Activated T-helper 1 cell treated with anti-CD3 and anti-CD28 coated beads, Interleukin-12 subunit alpha, Interleukin-12 subunit beta, Interleukin-2, Interleukin-4 antibody, amounts not matched to agents 30 ng/mL and 10 ng/mL and 1 ng/mL, durations not matched to agents 14 hours and 24 hours and 36 hours (primary cell): ENCODE measurements around the gene TEP1. TPM values are rescaled to one million over a fixed set of nuclear protein-coding genes. Genes with fewer than 3 reads are reported as not detected.
A peak's percentile ranks its signal among the peaks of the same experiment; 100 is the strongest.
"Not testable (repeated sequence)": the region's sequence is repeated elsewhere in the genome, so short reads cannot be mapped to it uniquely, and the experiment has no call there.

Source experiments
- DNase-seq: peaks from one replicate; pipeline ENCODE4 v3.0.0; 2021; ENCODE audit warnings: low spot score
- H3K27ac Mint-ChIP-seq: one replicate; pipeline ENCODE4 v1.8.0; 2021; ENCODE audit warnings: mild to moderate bottlenecking, mixed read lengths
- H3K27me3 Mint-ChIP-seq: one replicate; pipeline ENCODE4 v1.8.0; 2022; ENCODE audit warnings: mild to moderate bottlenecking, moderate library complexity, mixed read lengths; ENCODE audit not compliant: insufficient read depth
- H3K36me3 Mint-ChIP-seq: one replicate; pipeline ENCODE4 v1.8.0; 2021; ENCODE audit warnings: low read depth, mixed read lengths
- H3K4me1 Mint-ChIP-seq: one replicate; pipeline ENCODE4 v1.8.0; 2021; ENCODE audit warnings: low read depth, mixed read lengths
- H3K4me3 Mint-ChIP-seq: one replicate; pipeline ENCODE4 v1.8.0; 2021; ENCODE audit warnings: mild to moderate bottlenecking, moderate library complexity, mixed read lengths
- H3K9me3 Mint-ChIP-seq: one replicate; pipeline ENCODE4 v1.8.0; 2021; ENCODE audit warnings: mixed read lengths
- intact Hi-C: fragments of 100-400 bp; cut with micrococcal nuclease; formaldehyde crosslinking; loops from one replicate; pipeline ENCODE4 v1.15.1; 2024
- total RNA-seq: library from RNA; stranded (reverse); gene quantifications from 2 replicates; pipeline ENCODE4 v1.2.3, GENCODE V29; 2022

TEP1 gene
- total RNA-seq, 1 donor from 2014 or later, result 41.9 TPM

DNA sequence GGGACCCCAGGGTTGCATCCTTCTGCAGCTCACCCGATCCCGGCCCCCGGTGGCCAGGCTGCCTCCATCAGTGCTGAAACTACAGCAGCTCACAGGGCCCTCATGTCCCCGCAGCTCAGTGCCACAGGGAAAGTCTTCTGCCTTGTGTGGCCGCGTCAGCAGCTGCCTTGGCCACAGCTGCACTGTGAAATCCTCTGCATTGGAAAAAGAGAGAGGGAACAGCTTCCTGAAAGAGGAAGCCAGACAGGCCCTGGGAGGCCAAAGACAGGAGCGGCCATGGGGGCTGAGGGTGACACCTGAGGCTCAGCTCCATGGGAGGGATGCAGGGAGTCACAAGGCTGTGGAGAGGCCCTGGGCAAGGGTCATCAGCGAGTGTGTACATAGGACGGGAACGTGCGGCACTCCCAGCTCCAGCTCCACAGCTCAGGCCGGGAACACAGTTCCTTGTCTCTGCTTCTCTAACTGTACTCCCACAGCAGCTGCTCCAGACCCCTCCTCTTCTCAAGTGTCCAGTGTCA is 37.2 kb downstream of the TEP1 start:
- Mint-ChIP-seq H3K4me3 (no peak overlapping the region), H3K27me3 (no peaks in the 10 kb centered on the region), H3K4me1 (no peaks in the 10 kb centered on the region), H3K27ac (no peak overlapping the region), H3K9me3 (no peaks in the 10 kb centered on the region), H3K36me3 (peaks cover 60% of the 10 kb centered on the region)
- no peak for DNase-seq
- intact Hi-C loops, result no loop called here

DNA sequence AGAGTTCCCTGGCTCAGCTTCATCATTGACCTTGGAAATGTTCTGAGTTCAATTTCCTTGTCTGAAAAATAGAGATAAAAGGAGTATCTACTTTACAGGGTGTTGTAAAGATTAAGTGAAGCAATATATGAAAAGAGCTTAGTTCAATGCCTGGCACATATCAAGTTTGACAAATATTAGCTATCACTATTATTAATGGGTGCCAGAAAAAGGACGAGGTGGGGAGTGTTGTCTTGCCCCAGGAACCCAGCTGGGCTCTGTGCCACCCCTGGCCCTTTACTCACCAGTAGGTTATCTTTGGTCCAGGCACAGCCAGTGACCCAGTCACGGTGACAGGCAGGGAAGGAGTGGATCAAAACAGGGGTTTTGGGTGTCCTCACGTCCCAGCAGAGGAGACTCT is 37.8 kb downstream of the TEP1 start:
- intact Hi-C loops, result no loop called here
- Mint-ChIP-seq H3K27ac (peak overlapping the region; percentile 13), H3K4me1 (no peaks in the 10 kb centered on the region)

DNA sequence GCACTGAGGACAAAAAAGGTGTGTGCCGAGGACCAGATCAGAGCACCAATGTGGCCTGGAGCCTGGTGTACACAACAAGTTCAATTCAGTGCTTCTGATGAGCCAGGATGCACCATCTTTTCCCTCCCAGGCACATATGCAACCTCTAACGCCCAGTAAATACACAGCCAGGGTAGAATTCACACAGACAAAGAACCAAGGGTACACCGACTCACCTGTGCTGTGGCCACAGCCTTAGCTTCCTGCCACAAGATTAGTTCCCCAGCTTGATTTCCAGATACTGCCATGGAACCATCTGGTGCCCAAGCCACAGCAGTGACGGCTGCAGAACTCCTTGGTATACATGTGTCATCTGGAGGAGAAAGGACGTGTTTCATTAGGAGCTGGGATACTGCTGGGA is 40.5 kb downstream of the TEP1 start:
- Mint-ChIP-seq H3K4me3 (no peak overlapping the region), H3K36me3 (peaks cover 61% of the 10 kb centered on the region), H3K27ac (no peak overlapping the region), H3K27me3 (no peaks in the 10 kb centered on the region), H3K4me1 (peaks cover 3% of the 10 kb centered on the region), H3K9me3 (no peaks in the 10 kb centered on the region)
- intact Hi-C loops, result no loop called here
- DNase-seq, result no peak

More for the DNA sequence above, 37.8 kb downstream of the TEP1 start:
- Mint-ChIP-seq H3K4me3 (no peak overlapping the region), H3K36me3 (peaks cover 57% of the 10 kb centered on the region), H3K9me3 (no peaks in the 10 kb centered on the region), H3K27me3 (no peaks in the 10 kb centered on the region)
- DNase-seq, result no peak

DNA sequence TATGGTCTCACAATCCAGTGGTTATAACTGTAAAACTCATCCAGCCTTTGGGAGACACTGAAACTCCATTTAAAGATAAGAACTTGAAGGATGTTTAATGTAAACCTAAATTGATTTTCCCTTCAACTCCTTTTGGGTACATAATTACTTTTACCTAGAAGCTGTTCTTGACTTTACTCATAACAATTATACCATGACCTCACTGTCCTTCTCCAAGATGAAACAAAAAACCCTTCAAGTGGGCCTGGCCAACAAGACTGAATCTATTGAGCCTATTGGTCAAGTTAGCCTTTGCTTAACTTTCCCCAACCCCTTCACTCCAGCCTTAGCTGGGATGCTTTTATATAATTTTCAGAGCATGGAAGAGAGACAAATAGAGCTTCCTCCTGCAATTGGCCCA is 47.4 kb downstream of the TEP1 start:
- Mint-ChIP-seq H3K36me3 (peaks cover 42% of the 10 kb centered on the region), H3K4me1 (peaks cover 10% of the 10 kb centered on the region), H3K27me3 (no peaks in the 10 kb centered on the region), H3K4me3 (no peak overlapping the region), H3K9me3 (no peaks in the 10 kb centered on the region), H3K27ac (peak overlapping the region; percentile 15)
- intact Hi-C loops, result no loop called here
- no peak for DNase-seq

DNA sequence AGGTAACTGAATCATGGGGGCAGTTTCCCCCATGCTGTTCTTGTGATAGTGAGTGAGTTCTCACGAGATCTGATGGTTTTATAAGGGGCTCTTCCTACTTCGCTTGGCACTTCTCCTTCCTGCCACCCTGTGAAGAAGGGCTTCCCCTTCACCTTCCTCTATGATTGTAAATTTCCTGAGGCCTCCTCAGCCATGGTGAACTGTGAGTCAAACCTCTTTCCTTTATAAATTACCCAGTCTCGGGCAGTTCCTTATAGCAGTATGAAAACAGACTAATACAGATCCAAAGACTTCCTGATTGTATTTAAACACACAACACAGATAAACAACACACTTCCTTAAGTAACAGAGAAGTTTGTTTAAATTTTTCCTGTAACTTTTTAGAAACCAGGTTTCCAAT is 54.8 kb downstream of the TEP1 start:
- H3K4me3 Mint-ChIP-seq, H3K27me3 Mint-ChIP-seq, H3K4me1 Mint-ChIP-seq, intact Hi-C loops, H3K9me3 Mint-ChIP-seq, DNase-seq: not testable (repeated sequence)
- H3K27ac Mint-ChIP-seq, result peak overlapping the region; percentile 64
- H3K36me3 Mint-ChIP-seq, result peaks cover 50% of the 10 kb centered on the region

DNA sequence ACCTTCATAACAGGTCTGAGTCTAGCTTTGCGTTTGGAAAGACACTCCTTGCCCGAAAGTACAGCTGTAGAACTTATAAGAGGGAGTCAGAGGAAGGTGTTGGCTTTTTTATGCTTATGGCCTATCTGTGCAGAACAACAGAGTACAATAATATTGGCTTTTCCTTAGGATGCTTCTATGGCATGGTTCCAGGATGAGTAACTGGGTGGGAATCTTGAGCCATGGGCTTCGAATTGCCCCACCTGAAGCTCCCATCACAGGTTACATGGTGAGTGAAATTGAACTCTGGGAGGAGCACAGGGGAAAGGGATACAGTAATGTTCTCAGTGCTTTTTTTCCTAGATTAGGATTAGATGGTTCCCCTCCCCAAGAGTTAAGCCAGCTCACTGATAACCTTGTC is 56.9 kb downstream of the TEP1 start:
- no peak overlapping the region for H3K4me3 Mint-ChIP-seq
- intact Hi-C loops, result no loop called here
- H3K9me3 Mint-ChIP-seq, result no peaks in the 10 kb centered on the region
- no peak for DNase-seq
- no peak overlapping the region for H3K27ac Mint-ChIP-seq
- H3K36me3 Mint-ChIP-seq, result peaks cover 52% of the 10 kb centered on the region
- no peaks in the 10 kb centered on the region for H3K4me1 Mint-ChIP-seq
- no peaks in the 10 kb centered on the region for H3K27me3 Mint-ChIP-seq

DNA sequence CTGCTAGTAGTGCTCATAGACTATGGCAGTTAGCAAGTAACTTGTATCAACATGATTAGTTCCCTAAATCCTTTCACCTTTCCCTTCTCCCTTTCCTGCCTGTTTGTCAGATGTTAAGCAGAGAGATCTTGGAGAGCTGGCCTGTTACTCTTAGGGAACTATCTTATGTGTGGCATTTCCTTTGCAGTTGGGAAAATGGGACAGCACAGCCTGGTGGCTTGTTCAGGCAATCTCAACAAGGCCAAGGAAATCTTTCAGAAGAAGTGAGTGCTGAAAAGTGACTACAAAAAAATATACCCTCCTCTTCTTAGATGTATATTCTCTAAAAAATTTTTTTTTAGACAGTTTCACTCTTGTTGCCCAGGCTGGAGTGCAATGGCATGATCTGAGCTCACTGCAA is 62.4 kb downstream of the TEP1 start:
- H3K27me3 Mint-ChIP-seq, result no peaks in the 10 kb centered on the region
- H3K4me3 Mint-ChIP-seq, result no peak overlapping the region
- no peaks in the 10 kb centered on the region for H3K9me3 Mint-ChIP-seq
- H3K27ac Mint-ChIP-seq, result no peak overlapping the region
- peaks cover 37% of the 10 kb centered on the region for H3K36me3 Mint-ChIP-seq
- no peak for DNase-seq
- H3K4me1 Mint-ChIP-seq, result peaks cover 6% of the 10 kb centered on the region
- intact Hi-C loops, result no loop called here

DNA sequence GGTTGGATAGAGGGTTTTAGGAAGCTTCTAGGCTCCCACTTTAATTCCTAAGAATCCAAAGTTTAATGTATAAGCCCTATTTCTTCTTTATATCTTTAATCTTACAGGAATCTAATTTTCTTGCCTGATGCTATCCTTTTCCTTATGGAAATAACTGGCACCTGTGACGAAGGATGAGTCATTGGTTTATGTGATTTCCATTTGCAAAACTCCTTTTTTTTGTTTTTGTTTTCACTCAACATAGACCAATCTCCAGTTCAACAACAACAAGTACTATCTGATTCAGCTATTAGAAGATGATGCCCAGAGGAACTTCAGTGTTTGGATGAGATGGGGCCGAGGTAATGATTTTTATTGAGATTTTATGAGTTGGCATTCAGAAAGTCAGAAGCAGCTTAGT is 63.0 kb downstream of the TEP1 start:
- no peak overlapping the region for H3K4me3 Mint-ChIP-seq
- peaks cover 39% of the 10 kb centered on the region for H3K36me3 Mint-ChIP-seq
- no peak overlapping the region for H3K27ac Mint-ChIP-seq
- H3K4me1 Mint-ChIP-seq, result peaks cover 10% of the 10 kb centered on the region
- intact Hi-C loops, result no loop called here
- H3K27me3 Mint-ChIP-seq, result no peaks in the 10 kb centered on the region
- H3K9me3 Mint-ChIP-seq, result no peaks in the 10 kb centered on the region
- DNase-seq, result no peak

DNA sequence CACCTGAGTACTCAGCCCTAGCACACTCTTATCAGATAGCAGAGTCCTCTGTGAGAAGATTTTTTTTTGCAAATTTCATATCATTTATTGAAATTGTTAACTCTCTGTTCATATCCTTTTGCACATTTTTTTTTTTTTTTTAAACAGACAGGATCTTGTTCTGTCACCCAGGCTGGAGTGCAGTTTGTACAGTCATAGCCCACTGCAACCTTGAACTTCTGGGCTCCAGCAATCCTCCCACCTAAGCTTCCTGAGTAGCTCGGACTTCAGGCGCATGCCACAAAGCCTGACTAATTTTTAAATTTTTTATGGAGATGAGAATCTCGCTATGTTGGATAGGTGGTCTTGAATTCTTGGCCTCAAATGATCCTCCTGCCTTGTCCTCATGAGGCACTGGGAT is 65.6 kb downstream of the TEP1 start:
- Mint-ChIP-seq H3K4me3 (no peak overlapping the region), H3K4me1 (peaks cover 24% of the 10 kb centered on the region), H3K27me3 (no peaks in the 10 kb centered on the region), H3K36me3 (peaks cover 35% of the 10 kb centered on the region), H3K27ac (no peak overlapping the region), H3K9me3 (no peaks in the 10 kb centered on the region)
- intact Hi-C loops, result no loop called here
- DNase-seq, result no peak

DNA sequence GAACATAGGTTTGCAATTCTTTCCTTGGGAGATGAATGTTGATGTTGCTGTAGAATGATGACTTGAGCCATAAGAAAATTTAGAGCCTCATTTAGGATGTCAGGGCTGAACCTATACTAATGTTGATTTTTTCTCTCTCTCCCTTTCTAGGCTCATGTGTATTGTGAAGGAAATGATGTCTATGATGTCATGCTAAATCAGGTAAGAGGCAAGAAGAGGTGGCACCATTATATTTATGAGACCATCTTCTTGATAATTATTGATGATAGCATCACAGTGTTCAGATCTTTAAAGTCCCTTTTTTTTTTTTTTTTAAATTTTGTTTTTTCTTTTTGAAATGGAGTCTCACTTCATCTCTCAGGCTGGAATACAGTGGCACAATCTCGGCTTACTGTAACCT is 66.6 kb downstream of the TEP1 start:
- no peak overlapping the region for H3K27ac Mint-ChIP-seq
- peaks cover 24% of the 10 kb centered on the region for H3K4me1 Mint-ChIP-seq
- H3K4me3 Mint-ChIP-seq, result no peak overlapping the region
- intact Hi-C loops, result no loop called here
- H3K27me3 Mint-ChIP-seq, result no peaks in the 10 kb centered on the region
- no peaks in the 10 kb centered on the region for H3K9me3 Mint-ChIP-seq
- H3K36me3 Mint-ChIP-seq, result peaks cover 29% of the 10 kb centered on the region
- DNase-seq, result no peak

DNA sequence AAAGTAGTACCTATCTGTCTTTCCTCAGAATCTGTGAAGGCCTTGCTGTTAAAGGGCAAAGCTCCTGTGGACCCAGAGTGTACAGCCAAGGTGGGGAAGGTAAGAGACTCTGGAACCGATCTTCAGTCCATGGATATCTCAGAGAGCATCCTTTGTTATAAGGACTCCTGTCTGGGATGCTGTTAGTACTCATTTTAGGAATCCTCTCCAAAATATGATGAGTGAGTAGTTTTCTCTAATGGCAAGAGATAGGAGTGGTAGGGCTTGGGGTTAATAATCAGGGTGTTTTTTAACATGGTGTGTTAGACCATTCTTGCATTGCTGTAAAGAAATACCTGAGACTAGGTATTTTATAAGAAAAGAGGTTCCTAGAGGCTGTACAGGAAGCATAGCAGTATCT is 67.9 kb downstream of the TEP1 start:
- Mint-ChIP-seq H3K27me3 (no peaks in the 10 kb centered on the region), H3K27ac (no peak overlapping the region), H3K4me3 (no peak overlapping the region), H3K9me3 (no peaks in the 10 kb centered on the region), H3K4me1 (peaks cover 21% of the 10 kb centered on the region), H3K36me3 (peaks cover 24% of the 10 kb centered on the region)
- no peak for DNase-seq
- intact Hi-C loops, result no loop called here

DNA sequence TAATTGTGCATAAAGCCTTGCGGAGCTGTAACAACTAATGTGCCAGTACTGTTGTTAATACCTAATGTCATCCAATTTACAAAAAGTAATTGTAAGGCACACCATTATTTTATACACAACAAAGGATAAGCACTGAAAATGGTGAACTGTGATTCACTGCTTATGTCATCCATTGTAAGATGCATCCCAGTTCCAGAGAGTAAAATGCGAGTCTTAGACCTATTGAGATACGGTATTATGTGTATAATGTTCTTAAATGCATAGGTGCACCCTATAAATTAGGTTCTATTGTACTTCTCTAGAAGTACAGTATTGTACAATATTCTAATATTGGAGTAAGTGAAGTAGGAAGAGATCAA is 69.5 kb downstream of the TEP1 start:
- Mint-ChIP-seq H3K27ac (peak overlapping the region; percentile 96), H3K27me3 (peaks cover 3% of the 10 kb centered on the region), H3K4me1 (peaks cover 19% of the 10 kb centered on the region), H3K4me3 (peak overlapping the region; percentile 95), H3K9me3 (no peaks in the 10 kb centered on the region), H3K36me3 (peaks cover 18% of the 10 kb centered on the region)
- no peak for DNase-seq
- intact Hi-C loops, result loop anchor here (1.0 to 5.0 kb wide), 11 partner anchors 11 to 338 kb away; partner anchors contain the start of genes CCNB1IP1, OSGEP, PIP4P1 and PNP

DNA sequence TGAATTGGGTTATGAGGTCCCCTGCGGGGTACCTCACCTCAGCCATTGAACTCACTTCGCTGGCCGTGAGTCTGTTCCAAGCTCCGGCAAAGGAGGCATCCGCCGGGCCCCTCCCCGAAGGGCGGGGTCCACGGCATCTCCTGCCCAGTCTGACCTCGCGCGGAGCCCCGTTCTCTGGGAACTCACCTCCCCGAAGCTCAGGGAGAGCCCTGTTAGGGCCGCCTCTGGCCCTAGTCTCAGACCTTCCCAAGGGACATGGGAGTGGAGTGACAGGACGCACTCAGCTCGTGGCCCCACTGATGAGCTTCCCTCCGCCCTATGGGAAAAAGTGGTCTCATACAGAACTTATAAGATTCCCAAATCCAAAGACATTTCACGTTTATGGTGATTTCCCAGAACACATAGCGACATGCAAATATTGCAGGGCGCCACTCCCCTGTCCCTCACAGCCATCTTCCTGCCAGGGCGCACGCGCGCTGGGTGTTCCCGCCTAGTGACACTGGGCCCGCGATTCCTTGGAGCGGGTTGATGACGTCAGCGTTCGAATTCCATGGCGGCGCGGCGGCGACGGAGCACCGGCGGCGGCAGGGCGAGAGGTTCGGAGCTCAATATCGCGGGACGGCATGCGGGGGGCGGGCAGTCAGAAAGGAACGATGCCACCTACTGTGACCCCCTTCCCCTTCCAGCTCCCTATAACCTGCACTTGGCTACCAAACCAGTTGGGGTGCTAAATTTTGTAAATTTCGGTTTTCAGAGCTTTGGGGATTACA is 70.0 kb downstream of the TEP1 start, which contains the start of gene PARP2:
PARP2 (plus strand) TSS at position 544 of the 770 bp plus-strand sequence; CDS start at position 551, 7 bp downstream.
- Mint-ChIP-seq H3K27me3 (peaks cover 6% of the 10 kb centered on the region), H3K36me3 (peaks cover 18% of the 10 kb centered on the region), H3K9me3 (no peaks in the 10 kb centered on the region), H3K27ac (peak within 1 kb of the TSS; percentile 96), H3K4me3 (peak within 1 kb of the TSS; percentile 95), H3K4me1 (peaks cover 19% of the 10 kb centered on the region)
- intact Hi-C loops, result loop anchor here (1.0 to 5.0 kb wide), 11 partner anchors 10 to 339 kb away; partner anchors contain the start of genes CCNB1IP1, OSGEP, PIP4P1 and PNP
- peak; percentile 92 for DNase-seq
